SJSA1 (cell line): ENCODE measurements around the gene PLIN1. TPM values are rescaled to one million over a fixed set of nuclear protein-coding genes. Genes with fewer than 3 reads are reported as not detected.

Source experiments
- DNase-seq, 2 experiments: peaks; one replicate each; pipeline ENCODE4 v3.0.0-alpha.2; 2015 to 2020; ENCODE audit warnings: low spot score in 2 of 2, low read depth in 1 of 2
- H3K27ac ChIP-seq: fragments of 250-450 bp; sonication (Bioruptor Pico); 2 replicates; pipeline ENCODE4 v1.5.1; 2020; ENCODE audit warnings: mild to moderate bottlenecking, moderate library complexity
- H3K27me3 ChIP-seq: fragments of 250-450 bp; sonication (Bioruptor Pico); replicated peaks from 2 replicates; pipeline ENCODE4 v1.5.1; 2020; ENCODE audit warnings: mild to moderate bottlenecking, moderate library complexity
- H3K36me3 ChIP-seq: fragments of 250-450 bp; sonication (Bioruptor Pico); 2 replicates; pipeline ENCODE4 v1.5.1; 2020; ENCODE audit warnings: mild to moderate bottlenecking
- H3K4me1 ChIP-seq: fragments of 250-450 bp; sonication (Bioruptor Pico); replicated peaks from 2 replicates; pipeline ENCODE4 v1.6.1; 2021; ENCODE audit warnings: mild to moderate bottlenecking
- H3K4me3 ChIP-seq: fragments of 250-450 bp; sonication (Bioruptor Pico); 2 replicates; pipeline ENCODE4 v1.5.1; 2020; ENCODE audit warnings: mild to moderate bottlenecking
- H3K9me3 ChIP-seq: fragments of 250-450 bp; sonication (Bioruptor Pico); replicated peaks from 2 replicates; pipeline ENCODE4 v1.5.1; 2020; ENCODE audit warnings: mild to moderate bottlenecking
- total RNA-seq: library from RNA; depleted of rRNA; stranded (reverse); fragments of >200 nt; shearing (Covaris generic); gene quantifications from 2 replicates; pipeline ENCODE4 v1.2.3, GENCODE V29; 2014

The PLIN1 gene
- total RNA-seq, 1 experiment from 2014 or later: not detected

DNA sequence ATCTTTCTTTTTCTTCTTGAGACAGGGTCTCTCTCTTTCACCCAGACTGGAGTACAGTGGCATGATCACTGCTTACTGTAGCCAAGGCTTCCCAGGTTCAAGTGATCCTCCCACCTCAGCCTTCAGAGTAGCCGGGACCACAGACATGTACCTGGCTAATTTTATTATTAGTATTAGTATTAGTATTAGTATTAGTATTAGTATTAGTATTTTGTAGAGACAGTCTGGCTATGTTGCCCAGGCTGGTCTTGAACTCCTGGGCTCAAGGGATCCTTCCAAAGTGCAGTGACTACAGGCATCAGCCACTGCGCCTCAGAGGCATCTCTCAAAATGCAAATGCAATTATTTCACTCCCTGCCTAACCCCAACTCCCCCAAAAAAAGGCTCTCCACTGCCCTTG, 25.6 kb downstream of the PLIN1 start:
- Histone ChIP-seq H3K27me3 (no peaks in the 10 kb centered on the region), H3K4me3 (no peak overlapping the region), H3K9me3 (no peaks in the 10 kb centered on the region), H3K27ac (no peak overlapping the region), H3K4me1 (peaks cover 15% of the 10 kb centered on the region), H3K36me3 (peaks cover 43% of the 10 kb centered on the region)
- DNase-seq: no peak

- Histone ChIP-seq H3K27me3 (no peaks in the 10 kb centered on the region), H3K4me3 (no peak overlapping the region), H3K9me3 (no peaks in the 10 kb centered on the region), H3K27ac (no peak overlapping the region), H3K36me3 (peaks cover 49% of the 10 kb centered on the region), H3K4me1 (peaks cover 15% of the 10 kb centered on the region)
- DNase-seq: no peak
These were observed 26.5 kb downstream of the PLIN1 start for GRCh38 chr15:89652666-89653065.

DNA sequence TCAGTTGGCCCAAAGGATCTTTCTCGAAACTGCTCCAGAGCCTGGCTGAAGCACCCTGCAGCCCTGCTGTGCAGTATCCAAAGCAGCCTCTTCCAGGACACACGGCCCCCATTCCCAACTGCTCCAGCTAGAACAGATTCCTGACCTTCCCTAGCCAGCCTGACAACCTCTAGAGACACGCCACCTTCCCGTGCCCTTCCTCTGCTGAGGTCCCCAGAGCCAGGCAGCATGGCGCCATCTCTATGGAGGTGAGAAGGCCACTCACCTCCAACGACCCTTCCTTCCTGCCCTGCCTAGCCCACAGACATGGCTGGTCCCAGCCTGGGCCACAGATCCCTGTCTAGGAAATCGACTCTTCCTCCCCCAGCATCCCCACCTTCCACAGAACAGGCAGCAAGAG, 27.0 kb downstream of the PLIN1 start:
- peaks cover 15% of the 10 kb centered on the region for H3K4me1 ChIP-seq
- peaks cover 54% of the 10 kb centered on the region for H3K36me3 ChIP-seq
- H3K27me3 ChIP-seq: no peaks in the 10 kb centered on the region
- H3K4me3 ChIP-seq: no peak overlapping the region
- no peaks in the 10 kb centered on the region for H3K9me3 ChIP-seq
- DNase-seq: no peak
- H3K27ac ChIP-seq: no peak overlapping the region

DNA sequence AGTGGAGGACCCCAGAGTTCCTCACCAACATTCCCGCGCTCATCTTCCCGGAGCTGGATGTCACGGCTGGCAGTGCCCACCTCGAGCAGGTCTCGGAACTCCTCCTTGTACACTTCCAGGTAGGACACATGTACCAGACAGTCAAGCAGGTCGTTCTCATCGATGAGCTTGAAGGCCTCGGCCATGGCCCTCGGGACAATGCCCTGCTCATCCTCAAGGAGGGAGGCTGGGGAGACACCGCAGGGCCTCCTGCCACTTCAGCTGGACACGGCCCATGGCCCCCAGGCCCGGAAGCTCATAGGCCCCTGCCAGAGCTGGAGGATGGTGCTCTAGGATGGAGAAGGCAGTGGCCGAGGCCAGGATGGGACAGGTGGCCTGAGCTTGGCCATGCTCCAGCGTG, 29.5 kb downstream of the PLIN1 start:
- peaks cover 9% of the 10 kb centered on the region; the same call in 1 of the 2 replicates for H3K4me1 ChIP-seq
- H3K36me3 ChIP-seq: peaks cover 72% of the 10 kb centered on the region
- H3K27ac ChIP-seq: no peak overlapping the region
- H3K9me3 ChIP-seq: no peaks in the 10 kb centered on the region
- no peaks in the 10 kb centered on the region for H3K27me3 ChIP-seq
- no peak for DNase-seq
- no peak overlapping the region for H3K4me3 ChIP-seq

DNA sequence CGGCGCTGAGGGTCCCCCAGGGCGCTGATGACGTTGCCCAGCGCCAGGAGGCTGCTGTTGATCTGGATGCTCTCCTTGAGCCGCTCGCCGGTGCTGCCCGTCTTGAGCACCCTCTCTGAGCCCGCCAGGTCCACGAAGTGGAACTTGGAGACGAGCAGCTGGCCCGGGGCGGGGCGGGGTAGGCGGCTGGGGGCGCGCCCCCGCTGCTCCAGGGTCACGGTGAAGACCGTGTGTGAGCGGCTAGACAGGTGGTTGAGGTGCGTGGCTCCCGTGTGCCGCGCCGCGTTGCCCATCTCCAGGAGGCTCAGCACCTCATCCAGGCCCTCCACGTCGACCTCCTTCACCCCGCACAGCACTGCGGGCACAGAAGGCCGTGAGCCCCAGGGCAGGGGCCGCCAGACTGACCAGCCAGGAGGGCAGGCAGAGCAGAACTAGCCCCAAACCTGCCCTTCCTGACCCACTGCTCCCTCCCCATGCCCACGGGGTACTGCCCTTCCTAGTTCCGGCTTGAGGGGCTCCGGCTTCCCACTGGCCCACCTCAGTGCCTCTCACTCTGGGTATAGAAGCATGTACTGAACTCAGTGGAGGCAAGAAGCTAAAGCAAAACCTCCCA, 30.0 kb downstream of the PLIN1 start:
- H3K36me3 ChIP-seq: peaks cover 73% of the 10 kb centered on the region
- no peaks in the 10 kb centered on the region for H3K9me3 ChIP-seq
- no peaks in the 10 kb centered on the region for H3K27me3 ChIP-seq
- H3K4me1 ChIP-seq: peaks cover 4% of the 10 kb centered on the region; the same call in 1 of the 2 replicates
- no peak for DNase-seq
- H3K4me3 ChIP-seq: no peak overlapping the region
- H3K27ac ChIP-seq: no peak overlapping the region

GRCh38 chr15:89648106-89649012, 30.8 kb downstream of the PLIN1 start:
- H3K27me3 ChIP-seq: no peaks in the 10 kb centered on the region
- no peaks in the 10 kb centered on the region for H3K4me1 ChIP-seq
- no peak overlapping the region for H3K4me3 ChIP-seq
- DNase-seq: no peak
- H3K9me3 ChIP-seq: no peaks in the 10 kb centered on the region
- H3K27ac ChIP-seq: no peak overlapping the region
- H3K36me3 ChIP-seq: peaks cover 75% of the 10 kb centered on the region

DNA sequence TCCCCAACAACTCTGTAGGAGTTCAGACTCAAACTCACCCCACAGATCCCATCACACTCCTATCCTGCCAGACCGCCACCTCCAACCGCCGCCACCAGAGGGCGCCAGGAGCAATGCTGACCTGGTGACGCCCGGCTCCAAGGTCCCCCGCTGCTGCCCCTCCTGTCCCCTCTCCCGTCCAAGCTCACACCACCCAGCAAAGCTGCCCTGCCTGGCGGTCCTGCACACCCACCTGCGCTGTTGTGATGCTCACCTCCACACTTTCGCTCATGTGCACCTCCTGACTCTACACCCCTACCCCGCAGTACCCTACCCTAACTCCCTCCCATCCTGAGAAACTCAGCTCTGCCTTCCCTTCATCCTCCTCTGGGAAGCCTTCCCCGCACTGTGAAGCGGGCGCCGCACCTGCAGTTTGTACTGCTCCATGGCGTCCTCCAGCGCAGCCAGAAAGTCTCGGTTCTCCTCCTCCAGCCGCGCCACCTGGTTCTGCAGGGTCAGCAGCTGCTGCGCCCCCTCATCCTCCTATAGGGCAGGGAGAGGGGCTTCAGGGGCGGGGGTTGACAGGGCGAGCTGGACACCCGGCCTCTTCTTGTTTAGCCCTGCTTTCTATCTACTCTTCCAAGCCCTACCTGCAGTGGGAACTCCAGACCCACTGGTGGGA, 31.8 kb downstream of the PLIN1 start:
- Histone ChIP-seq H3K36me3 (peaks cover 69% of the 10 kb centered on the region), H3K27ac (no peak overlapping the region), H3K9me3 (no peaks in the 10 kb centered on the region), H3K4me1 (no peaks in the 10 kb centered on the region), H3K27me3 (no peaks in the 10 kb centered on the region), H3K4me3 (no peak overlapping the region)
- DNase-seq: peak; percentile 57 to 86

DNA sequence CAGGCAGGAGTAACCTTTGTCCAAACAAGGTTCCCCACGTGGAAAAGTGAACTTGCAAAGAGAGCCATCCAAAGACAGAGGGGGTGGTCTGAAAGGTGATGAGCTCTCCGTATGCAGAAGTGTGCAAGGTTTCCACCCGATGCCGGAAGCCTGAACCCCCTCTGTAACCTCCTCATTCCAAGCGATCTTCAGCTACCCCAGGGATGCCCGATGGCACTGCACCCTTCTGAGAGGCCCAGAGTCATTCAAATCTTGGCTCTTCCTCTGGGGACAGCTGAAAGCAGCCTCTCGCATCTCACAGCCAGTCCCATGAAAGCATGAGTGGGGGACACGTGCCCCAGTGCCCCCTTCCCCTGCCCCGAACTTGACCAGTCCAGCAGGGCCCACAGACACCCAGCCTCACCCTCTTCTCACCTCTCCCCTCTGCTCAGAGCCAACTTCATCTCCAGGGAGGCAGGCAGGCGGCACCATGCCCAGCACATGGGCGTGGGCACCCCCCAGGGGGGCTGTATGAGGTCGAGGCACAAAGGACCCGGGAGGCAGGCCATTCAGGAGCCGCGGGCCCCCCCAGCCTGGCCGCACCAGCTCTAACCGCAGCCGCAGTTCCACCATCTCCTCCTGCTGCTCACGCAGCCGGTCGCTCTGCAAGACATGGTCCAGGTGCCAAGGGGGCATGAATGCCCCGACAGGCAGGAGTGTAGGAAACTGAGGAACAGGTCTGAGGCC, 32.6 kb downstream of the PLIN1 start:
- Histone ChIP-seq H3K4me3 (no peak overlapping the region), H3K27me3 (no peaks in the 10 kb centered on the region), H3K36me3 (peaks cover 68% of the 10 kb centered on the region), H3K4me1 (no peaks in the 10 kb centered on the region), H3K9me3 (no peaks in the 10 kb centered on the region), H3K27ac (no peak overlapping the region)
- DNase-seq: no peak

DNA sequence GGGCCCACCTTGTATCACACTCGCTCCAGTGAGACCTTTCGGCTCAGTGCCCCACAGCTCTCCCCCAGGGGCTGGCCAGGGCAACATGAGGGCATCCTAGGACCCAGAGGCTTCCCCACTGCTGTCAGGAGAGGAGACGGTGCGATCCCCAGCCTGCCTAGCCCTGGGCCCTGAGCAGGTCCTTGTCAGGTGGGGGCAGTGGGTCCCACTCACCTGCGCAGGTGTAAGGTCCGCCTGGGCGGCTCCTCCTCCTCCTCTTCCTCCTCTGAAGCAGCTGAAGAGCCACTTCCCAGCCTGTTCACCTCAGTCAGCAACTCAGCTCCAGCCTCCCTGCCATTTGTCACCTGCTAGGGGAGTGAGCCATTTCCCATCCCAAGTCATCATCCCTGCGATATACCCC, 33.5 kb downstream of the PLIN1 start:
- Histone ChIP-seq H3K27me3 (no peaks in the 10 kb centered on the region), H3K27ac (no peak overlapping the region), H3K36me3 (peaks cover 72% of the 10 kb centered on the region), H3K4me1 (no peaks in the 10 kb centered on the region), H3K4me3 (no peak overlapping the region), H3K9me3 (no peaks in the 10 kb centered on the region)
- no peak for DNase-seq

DNA sequence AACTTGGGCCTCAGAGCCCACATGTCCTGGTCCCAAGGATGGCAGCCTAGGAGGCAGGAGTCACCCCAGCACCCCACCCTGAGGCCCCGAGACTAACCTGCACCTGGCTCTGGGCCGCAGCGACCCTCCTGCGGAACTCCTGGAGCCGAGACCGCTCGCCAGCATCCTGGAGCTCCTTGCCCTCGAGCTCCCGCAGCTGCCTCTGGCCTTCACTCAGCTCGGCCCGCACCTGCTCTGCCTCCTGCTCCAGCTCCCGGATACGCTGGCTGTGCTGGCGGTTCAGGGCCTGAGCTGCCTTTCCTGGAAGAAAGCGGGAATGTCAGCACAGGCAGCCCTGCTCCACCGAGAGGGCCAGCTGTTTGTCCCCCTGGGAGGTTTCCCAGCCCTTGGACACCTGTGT, 37.1 kb downstream of the PLIN1 start:
- H3K4me3 ChIP-seq: no peak overlapping the region
- H3K9me3 ChIP-seq: no peaks in the 10 kb centered on the region
- DNase-seq: no peak
- H3K27ac ChIP-seq: no peak overlapping the region
- H3K27me3 ChIP-seq: no peaks in the 10 kb centered on the region
- H3K36me3 ChIP-seq: peaks cover 51% of the 10 kb centered on the region
- H3K4me1 ChIP-seq: no peaks in the 10 kb centered on the region

DNA sequence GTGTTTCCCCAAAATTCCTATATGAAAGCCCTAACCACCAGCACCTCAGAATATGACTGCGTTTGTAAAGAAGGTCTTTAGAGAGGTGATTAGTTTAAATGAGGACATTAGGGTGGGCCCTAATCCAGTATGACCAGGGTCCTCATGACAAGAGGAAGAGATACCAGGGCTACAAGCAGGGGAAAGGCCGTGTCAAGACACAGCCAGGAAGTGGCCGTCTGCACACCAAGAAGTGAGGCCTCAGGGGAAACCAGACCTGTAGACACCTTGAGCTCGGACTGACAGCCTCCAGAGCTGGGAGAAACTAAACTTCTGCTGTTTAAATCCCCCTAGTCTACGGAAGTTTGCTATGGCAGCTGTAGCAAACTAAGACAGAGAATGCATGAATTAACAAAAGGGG, 38.1 kb downstream of the PLIN1 start:
- H3K9me3 ChIP-seq: no peaks in the 10 kb centered on the region
- no peak for DNase-seq
- no peak overlapping the region for H3K4me3 ChIP-seq
- no peaks in the 10 kb centered on the region for H3K4me1 ChIP-seq
- H3K27me3 ChIP-seq: no peaks in the 10 kb centered on the region
- peaks cover 40% of the 10 kb centered on the region for H3K36me3 ChIP-seq
- H3K27ac ChIP-seq: no peak overlapping the region

DNA sequence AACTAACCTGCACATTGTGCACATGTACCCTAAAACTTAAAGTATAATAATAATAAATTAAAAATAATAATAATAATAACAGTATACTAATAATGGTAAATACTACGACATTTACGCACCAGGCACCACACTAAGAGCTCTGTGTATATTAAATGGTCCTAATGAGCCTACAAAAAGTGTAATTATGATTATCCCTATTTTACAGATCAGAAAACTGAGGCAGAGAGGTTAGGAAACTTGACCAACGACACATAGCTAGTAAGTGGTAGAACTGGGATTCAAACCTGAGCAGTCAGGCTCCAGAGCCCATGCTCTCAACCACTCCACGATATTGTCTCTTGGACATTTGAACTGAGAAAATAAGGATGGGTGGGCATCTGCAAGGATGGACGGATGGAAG, 38.9 kb downstream of the PLIN1 start:
- Histone ChIP-seq H3K27me3 (no peaks in the 10 kb centered on the region), H3K27ac (no peak overlapping the region), H3K36me3 (peaks cover 36% of the 10 kb centered on the region), H3K9me3 (no peaks in the 10 kb centered on the region), H3K4me3 (no peak overlapping the region), H3K4me1 (no peaks in the 10 kb centered on the region)
- no peak for DNase-seq

DNA sequence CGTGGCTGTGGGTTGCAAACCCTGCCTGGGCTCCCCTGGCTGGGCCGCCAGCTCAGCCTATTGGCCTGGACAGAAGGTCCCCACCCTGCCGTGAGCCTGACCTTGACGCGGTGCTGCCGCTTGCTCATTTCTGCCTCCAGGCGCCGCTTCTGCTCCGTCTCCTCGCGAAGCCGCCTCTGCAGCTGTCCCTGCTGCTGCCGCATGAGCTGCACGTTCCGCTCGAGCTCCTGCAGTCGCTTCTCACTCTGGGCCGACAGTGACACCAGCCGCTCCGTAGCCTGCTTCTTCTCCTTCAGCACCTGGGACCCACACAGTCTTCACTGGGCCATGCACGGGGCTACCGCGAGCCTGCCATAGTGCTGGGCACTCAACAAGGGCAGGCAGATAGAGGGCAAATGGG, 45.6 kb downstream of the PLIN1 start:
- peaks cover 62% of the 10 kb centered on the region for H3K36me3 ChIP-seq
- H3K4me1 ChIP-seq: no peaks in the 10 kb centered on the region
- no peaks in the 10 kb centered on the region for H3K27me3 ChIP-seq
- H3K9me3 ChIP-seq: peaks cover 7% of the 10 kb centered on the region; the same call in 1 of the 2 replicates
- no peak overlapping the region for H3K4me3 ChIP-seq
- DNase-seq: no peak
- no peak overlapping the region for H3K27ac ChIP-seq
